Ovary (tissue), 3 donors: ENCODE measurements around the gene RPL36.

ENCODE experiments used
- CTCF ChIP-seq, 3 donors: fragments of 450-650 bp in 2 of 3; fragments of 200-600 bp in 1 of 3; IDR thresholded peaks; one replicate each; pipeline versions ENCODE4 v1.5.1 to v1.8.0; 2016 to 2022; ENCODE audit warnings: antibody characterized with exemption in 3 of 3, mild to moderate bottlenecking in 1 of 3
- POLR2A ChIP-seq: fragments of 450-650 bp; IDR thresholded peaks from one replicate; pipeline ENCODE4 v1.6.1; 2017; ENCODE audit warnings: antibody characterized with exemption, mild to moderate bottlenecking, moderate library complexity
- donor health status: DM: no; HTN: no; CAD: no.

GRCh38 chr19:5661483-5661882, 28.6 kb upstream of the RPL36 start:
- no peak for TF ChIP-seq CTCF (IDR thresholded peaks at IDR 0.05)
- TF ChIP-seq POLR2A, result no peak
